Measurements from ENCODE around the gene PPFIA1.
"Not testable (repeated sequence)": the region's sequence is repeated elsewhere in the genome, so short reads cannot be mapped to it uniquely, and the experiment has no call there.

- TF ChIP-seq, protein P1, sequence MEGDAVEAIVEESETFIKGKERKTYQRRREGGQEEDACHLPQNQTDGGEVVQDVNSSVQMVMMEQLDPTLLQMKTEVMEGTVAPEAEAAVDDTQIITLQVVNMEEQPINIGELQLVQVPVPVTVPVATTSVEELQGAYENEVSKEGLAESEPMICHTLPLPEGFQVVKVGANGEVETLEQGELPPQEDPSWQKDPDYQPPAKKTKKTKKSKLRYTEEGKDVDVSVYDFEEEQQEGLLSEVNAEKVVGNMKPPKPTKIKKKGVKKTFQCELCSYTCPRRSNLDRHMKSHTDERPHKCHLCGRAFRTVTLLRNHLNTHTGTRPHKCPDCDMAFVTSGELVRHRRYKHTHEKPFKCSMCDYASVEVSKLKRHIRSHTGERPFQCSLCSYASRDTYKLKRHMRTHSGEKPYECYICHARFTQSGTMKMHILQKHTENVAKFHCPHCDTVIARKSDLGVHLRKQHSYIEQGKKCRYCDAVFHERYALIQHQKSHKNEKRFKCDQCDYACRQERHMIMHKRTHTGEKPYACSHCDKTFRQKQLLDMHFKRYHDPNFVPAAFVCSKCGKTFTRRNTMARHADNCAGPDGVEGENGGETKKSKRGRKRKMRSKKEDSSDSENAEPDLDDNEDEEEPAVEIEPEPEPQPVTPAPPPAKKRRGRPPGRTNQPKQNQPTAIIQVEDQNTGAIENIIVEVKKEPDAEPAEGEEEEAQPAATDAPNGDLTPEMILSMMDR (IDR thresholded peaks at IDR 0.05), result not testable (repeated sequence)
- TF ChIP-seq POLR2A (IDR thresholded peaks at IDR 0.05), result not testable (repeated sequence)
Measured at GRCh38 chr11:70390882-70391281, 120.4 kb downstream of the PPFIA1 start.
